ENCODE measurements around the gene NOCT. TPM values are rescaled to one million over a fixed set of nuclear protein-coding genes. Genes with fewer than 3 reads are reported as not detected.

The NOCT gene
- total and polyA plus RNA-seq, 2 of the 8 experiments (the other 6 are each of a cell fraction or from before 2014, with no cell fraction given): 10.4 to 45.5 TPM

GRCh38 chr4:139082750-139083606 is 67.4 kb downstream of the NOCT start (continued):
- no peak for TF ChIP-seq CHD7 (IDR thresholded peaks at IDR 0.05; ENCODE audit: insufficient replicate concordance, low read length)
- no peak for TF ChIP-seq MAFK (IDR thresholded peaks at IDR 0.05; ENCODE audit: low read depth, low read length)
- peak; percentile 52; the same call in 1 of the 2 replicates for TF ChIP-seq TEAD4 (IDR thresholded peaks at IDR 0.05; ENCODE audit: low read depth, low read length)
- peak; percentile 80; the same call in 1 of the 2 replicates for TF ChIP-seq SP1 (IDR thresholded peaks at IDR 0.05; ENCODE audit: low read depth, low read length)
- TF ChIP-seq POLR2AphosphoS5 (IDR thresholded peaks at IDR 0.05; ENCODE audit: low read depth, low read length): peak; percentile 86
- peak; percentile 21 to 62 for TF ChIP-seq POLR2A (IDR thresholded peaks at IDR 0.05; ENCODE audit: control extremely low read depth in 1 of 2, low read depth in 2 of 2, low read length in 2 of 2)
- peak; percentile 83 to 94; a peak in 3 of 4 replicates for TF ChIP-seq SIN3A (conservative IDR thresholded peaks at IDR 0.05 in 1 of 2, IDR thresholded peaks at IDR 0.05 in 1 of 2; ENCODE audit: low read depth in 1 of 2, low read length in 2 of 2)
- TF ChIP-seq POU5F1 (IDR thresholded peaks at IDR 0.05; ENCODE audit: low read depth, low read length): no peak
- TF ChIP-seq HDAC2 (IDR thresholded peaks at IDR 0.05; ENCODE audit: borderline replicate concordance in 1 of 2, low read depth in 2 of 2, low read length in 2 of 2): 0 out of 4 replicates have a peak, but pooled peaks have one; percentile 42 to 69
- TF ChIP-seq BACH1 (IDR thresholded peaks at IDR 0.05; ENCODE audit: low read length): no peak

Data from H1 (cell line).